NCI-H1417 (cell line): ENCODE results near the gene IFI35.
A peak's percentile ranks its signal among the peaks of the same experiment; 100 is the strongest.
"Not testable (repeated sequence)": the region's sequence is repeated elsewhere in the genome, so short reads cannot be mapped to it uniquely, and the experiment has no call there.

Experiments
- DNase-seq, 3 experiments: peaks; one replicate each; lab custom pipeline; 2025; lab: John Stamatoyannopoulos, UW

The IFI35 gene

GRCh38 chr17:42997984-42998938, 8.3 kb upstream of the IFI35 start, which contains the start of gene RPL27:
TSS of gene RPL27 (plus strand) at chr17:42998419. CDS start at chr17:42998751, 332 bp downstream.
- DNase-seq: peak; percentile 98 to 100 (median 99)

- no peak for DNase-seq
Observed at GRCh38 chr17:42999003-42999525, 7.5 kb upstream of the IFI35 start.

- DNase-seq: not testable (repeated sequence)
Observed at GRCh38 chr17:43000894-43001293, 5.7 kb upstream of the IFI35 start.

GRCh38 chr17:43003542-43004172, 2.9 kb upstream of the IFI35 start:
- DNase-seq: no peak

GRCh38 chr17:43010667-43011308, 4.2 kb downstream of the IFI35 start:
- DNase-seq: no peak

GRCh38 chr17:43011728-43012472, 5.3 kb downstream of the IFI35 start:
- DNase-seq: no peak

- no peak for DNase-seq
Observed at GRCh38 chr17:43013296-43013695, 6.7 kb downstream of the IFI35 start.

- DNase-seq: no peak
Observed at GRCh38 chr17:43014020-43014648, 7.5 kb downstream of the IFI35 start.

GRCh38 chr17:43014649-43015542, 8.3 kb downstream of the IFI35 start:
- no peak for DNase-seq

GRCh38 chr17:43015579-43015978, 9.0 kb downstream of the IFI35 start:
- no peak for DNase-seq

GRCh38 chr17:43016216-43016615, 9.6 kb downstream of the IFI35 start:
- DNase-seq: no peak

GRCh38 chr17:43018008-43018853, 11.6 kb downstream of the IFI35 start:
- peak; percentile 42 to 87 (median 56) for DNase-seq

- DNase-seq: no peak
Observed at GRCh38 chr17:43018932-43019331, 12.3 kb downstream of the IFI35 start.

- DNase-seq: no peak
Observed at GRCh38 chr17:43019418-43019817, 12.8 kb downstream of the IFI35 start.

- DNase-seq: no peak
Observed at GRCh38 chr17:43020030-43020621, 13.5 kb downstream of the IFI35 start.

- DNase-seq: peak; percentile 57 to 76 (median 71)
Observed at GRCh38 chr17:43020789-43021740, 14.5 kb downstream of the IFI35 start.

GRCh38 chr17:43021741-43022512, 15.3 kb downstream of the IFI35 start, which contains the start of gene VAT1:
TSS of gene VAT1 (minus strand) at chr17:43022385. CDS start at chr17:43022322, 63 bp downstream.
- DNase-seq: peak; percentile 81 to 87 (median 86)
